Activated CD8-positive, alpha-beta memory T cell treated with anti-CD3 and anti-CD28 coated beads, Interleukin-2, amount 50 U/mL, for 48 hours (primary cell): ENCODE data around the gene TDRD15.
"Not testable (repeated sequence)": the region's sequence is repeated elsewhere in the genome, so short reads cannot be mapped to it uniquely, and the experiment has no call there.

ENCODE experiments used
- DNase-seq: peaks from one replicate; pipeline ENCODE4 v3.0.0-alpha.2; 2020

The TDRD15 gene

GRCh38 chr2:21148718-21149117 lies 24.9 kb downstream of the TDRD15 start:
- DNase-seq, result no peak

GRCh38 chr2:21151234-21151633 lies 27.5 kb downstream of the TDRD15 start:
- DNase-seq, result not testable (repeated sequence)

GRCh38 chr2:21155365-21156136 lies 31.8 kb downstream of the TDRD15 start:
- DNase-seq, result no peak

GRCh38 chr2:21161122-21161521 lies 37.4 kb downstream of the TDRD15 start:
- DNase-seq, result no peak

- no peak for DNase-seq
Observed at GRCh38 chr2:21161832-21162614, 38.3 kb downstream of the TDRD15 start.

- DNase-seq, result no peak
Observed at GRCh38 chr2:21162615-21162878, 38.8 kb downstream of the TDRD15 start.

- DNase-seq, result no peak
Observed at GRCh38 chr2:21163213-21163612, 39.4 kb downstream of the TDRD15 start.

- DNase-seq, result no peak
Observed at GRCh38 chr2:21165350-21165749, 41.6 kb downstream of the TDRD15 start.

GRCh38 chr2:21175895-21176646 lies 52.3 kb downstream of the TDRD15 start:
- DNase-seq, result no peak

GRCh38 chr2:21181957-21182356 lies 58.2 kb downstream of the TDRD15 start:
- DNase-seq, result no peak

- DNase-seq, result no peak
Observed at GRCh38 chr2:21183306-21183705, 59.5 kb downstream of the TDRD15 start.

GRCh38 chr2:21183726-21184125 lies 60.0 kb downstream of the TDRD15 start:
- no peak for DNase-seq

GRCh38 chr2:21191535-21191934 lies 67.8 kb downstream of the TDRD15 start:
- DNase-seq, result no peak
